SK-N-SH (cell line): ENCODE data around the gene STAMBP. TPM values are rescaled to one million over a fixed set of nuclear protein-coding genes. Genes with fewer than 3 reads are reported as not detected.

Experiments
- CTCF ChIA-PET: fragments of 300-600, 350-600 bp; formaldehyde crosslinking; extraction: SDS; loops from one replicate; lab custom pipeline; 2021; lab: Yijun Ruan, JAX
- POLR2A ChIA-PET: fragments of 350-600 bp; sonication (Branson Sonifier 250); formaldehyde crosslinking; extraction: SDS; loops from one replicate; lab custom pipeline; 2020; ENCODE audit warnings: antibody characterized with exemption, inconsistent platforms; lab: Yijun Ruan, JAX
- DNase-seq: peaks from one replicate; pipeline ENCODE4 v3.0.0; 2012
- H2AFZ ChIP-seq: fragments of 200-600 bp; sonication (generic); 2 replicates; pipeline ENCODE4 v1.8.1; 2016; ENCODE audit warnings: antibody characterized with exemption, mild to moderate bottlenecking, low read depth
- H3F3A ChIP-seq: fragments of 200-600 bp; sonication (generic); replicated peaks from 2 replicates; pipeline ENCODE3; 2016; ENCODE audit warnings: antibody characterized with exemption, mild to moderate bottlenecking; ENCODE audit not compliant: insufficient read depth
- H3K27ac ChIP-seq, 2 experiments: fragments of 200-500 bp in 1 of 2; fragments of 200-600 bp in 1 of 2; sonication (Bioruptor generic) in 1 of 2; sonication (generic), shearing (Covaris generic) in 1 of 2; 2 replicates each; pipeline versions ENCODE4 v1.5.1 to v1.6.1; 2014 to 2016; ENCODE audit warnings: low read depth in 2 of 2, inconsistent platforms in 1 of 2, low read length in 1 of 2, mild to moderate bottlenecking in 1 of 2, mixed read lengths in 1 of 2
- H3K27me3 ChIP-seq: fragments of 200-600 bp; sonication (generic), shearing (Covaris generic); 2 replicates; pipeline ENCODE4 v1.6.1; 2016; ENCODE audit warnings: mixed run types; ENCODE audit not compliant: insufficient read depth
- H3K36me3 ChIP-seq, 2 experiments: fragments of 200-500 bp in 1 of 2; fragments of 200-600 bp in 1 of 2; sonication (Bioruptor generic) in 1 of 2; sonication (generic) in 1 of 2; replicated peaks in 1 of 2; 2 replicates each; pipeline versions ENCODE3 to v1.5.1; 2014 to 2016; ENCODE audit warnings: low read length in 1 of 2, mild to moderate bottlenecking in 1 of 2; ENCODE audit not compliant: insufficient read depth in 2 of 2, control insufficient read depth in 1 of 2
- H3K4me1 ChIP-seq, 2 experiments: fragments of 200-500 bp in 1 of 2; fragments of 200-600 bp in 1 of 2; sonication (Bioruptor generic) in 1 of 2; sonication (generic), shearing (Covaris generic) in 1 of 2; 2 replicates each; pipeline versions ENCODE4 v1.5.1 to v1.6.1; 2014 to 2016; ENCODE audit warnings: low read depth in 1 of 2, low read length in 1 of 2, mixed run types in 1 of 2; ENCODE audit not compliant: insufficient read depth in 2 of 2, control insufficient read depth in 1 of 2
- H3K4me2 ChIP-seq: fragments of 200-600 bp; sonication (generic), shearing (Covaris generic); 2 replicates; pipeline ENCODE4 v1.6.1; 2017; ENCODE audit warnings: mixed run types
- H3K4me3 ChIP-seq, 2 experiments: fragments of 200-500 bp in 1 of 2; fragments of 200-600 bp in 1 of 2; sonication (Bioruptor generic) in 1 of 2; sonication (generic), shearing (Covaris generic) in 1 of 2; 2 replicates each; pipeline versions ENCODE4 v1.5.1 to v1.8.1; 2014 to 2016; ENCODE audit warnings: low read depth in 2 of 2, inconsistent platforms in 1 of 2, low read length in 1 of 2, mild to moderate bottlenecking in 1 of 2, mixed read lengths in 1 of 2, moderate library complexity in 1 of 2
- H3K79me2 ChIP-seq: fragments of 200-600 bp; sonication (generic); 2 replicates; pipeline ENCODE4 v1.8.1; 2017; ENCODE audit warnings: mild to moderate bottlenecking; ENCODE audit not compliant: insufficient read depth
- H3K9ac ChIP-seq: fragments of 200-600 bp; sonication (generic); 2 replicates; pipeline ENCODE4 v1.6.1; 2017; ENCODE audit warnings: mixed run types
- H3K9me2 ChIP-seq: fragments of 200-600 bp; sonication (generic); 2 replicates; pipeline ENCODE4 v1.6.1; 2017; ENCODE audit warnings: mixed run types
- H3K9me3 ChIP-seq: fragments of 200-600 bp; sonication (generic); 2 replicates; pipeline ENCODE4 v1.6.1; 2017; ENCODE audit warnings: mixed run types, mild to moderate bottlenecking, moderate library complexity
- H4K20me1 ChIP-seq: fragments of 200-600 bp; sonication (generic); 2 replicates; pipeline ENCODE4 v1.6.1; 2017; ENCODE audit warnings: mild to moderate bottlenecking, mixed run types; ENCODE audit not compliant: insufficient read depth
- CTCF ChIP-seq: fragments of 200-600 bp; sonication (generic); IDR thresholded peaks from 2 replicates; pipeline ENCODE4 v1.6.1; 2017; ENCODE audit warnings: antibody characterized with exemption, mild to moderate bottlenecking, moderate library complexity
- ELF1 ChIP-seq: IDR thresholded peaks from 2 replicates; pipeline ENCODE4 v1.4.0; 2012
- EP300 ChIP-seq, 2 experiments: IDR thresholded peaks; 2 replicates each; pipeline versions ENCODE4 v1.4.0 to v1.6.1; 2012; ENCODE audit warnings: borderline replicate concordance in 1 of 2, low read depth in 1 of 2, low read length in 1 of 2
- FOSL2 ChIP-seq: IDR thresholded peaks from 2 replicates; pipeline ENCODE4 v1.4.0; 2012; ENCODE audit warnings: low read depth, mild to moderate bottlenecking, moderate library complexity, borderline replicate concordance
- FOXJ3 ChIP-seq: sonication (generic); formaldehyde crosslinking; IDR thresholded peaks from 2 replicates; pipeline ENCODE4 v1.5.1; 2020; ENCODE audit warnings: mild to moderate bottlenecking, missing genetic modification reagents
- FOXM1 ChIP-seq: IDR thresholded peaks from 2 replicates; pipeline ENCODE4 v1.4.0; 2012; ENCODE audit warnings: low read depth, mild to moderate bottlenecking
- GATA2 ChIP-seq: sonication (generic); formaldehyde crosslinking; IDR thresholded peaks from 2 replicates; pipeline ENCODE4 v1.5.0; 2020; ENCODE audit warnings: mild to moderate bottlenecking, missing genetic modification reagents
- JUND ChIP-seq: IDR thresholded peaks from 2 replicates; pipeline ENCODE4 v1.4.0; 2012
- MAX ChIP-seq: IDR thresholded peaks from 2 replicates; pipeline ENCODE4 v1.4.0; 2012; ENCODE audit warnings: low read depth
- MXI1 ChIP-seq: IDR thresholded peaks from 2 replicates; pipeline ENCODE4 v1.6.1; 2012; ENCODE audit warnings: mild to moderate bottlenecking, low read depth, low read length, improper control_type of control experiment
- PBX3 ChIP-seq: IDR thresholded peaks from 2 replicates; pipeline ENCODE4; 2012
- POLR2AphosphoS5 ChIP-seq: IDR thresholded peaks from 2 replicates; pipeline ENCODE4 v1.6.1; 2012; ENCODE audit warnings: low read depth, low read length
- RAD21 ChIP-seq: IDR thresholded peaks from 2 replicates; pipeline ENCODE4 v1.6.1; 2012; ENCODE audit warnings: mild to moderate bottlenecking, low read length
- RCOR1 ChIP-seq: fragments of 150-350 bp; IDR thresholded peaks from 2 replicates; pipeline ENCODE4 v1.6.1; 2017; ENCODE audit warnings: antibody characterized with exemption, low read length
- RXRA ChIP-seq: IDR thresholded peaks from 2 replicates; pipeline ENCODE4 v1.4.0; 2012; ENCODE audit warnings: low read depth, mild to moderate bottlenecking, borderline replicate concordance
- SMC3 ChIP-seq: IDR thresholded peaks from 2 replicates; pipeline ENCODE4 v1.6.1; 2012; ENCODE audit warnings: low read depth, low read length, improper control_type of control experiment
- TAF1 ChIP-seq: IDR thresholded peaks from 2 replicates; pipeline ENCODE4 v1.6.1; 2012; ENCODE audit warnings: low read depth, mild to moderate bottlenecking, low read length, moderate library complexity, borderline replicate concordance
- TCF12 ChIP-seq: IDR thresholded peaks from 2 replicates; pipeline ENCODE4 v1.4.0; 2012
- USF2 ChIP-seq: fragments of 150-350 bp; IDR thresholded peaks from 2 replicates; pipeline ENCODE4 v1.6.1; 2017; ENCODE audit warnings: antibody characterized with exemption, low read length, low read depth, borderline replicate concordance
- ZBTB33 ChIP-seq: IDR thresholded peaks from 2 replicates; pipeline ENCODE4 v1.4.0; 2012; ENCODE audit warnings: low read depth, borderline replicate concordance
- WGBS: methylation state at CpG from one replicate; pipeline ENCODE4 v1.1.6; 2017; ENCODE audit warnings: low lambda C conversion rate; 5-methylcytosine and 5-hydroxymethylcytosine counted together
- polyA plus RNA-seq, 3 experiments: library from polyadenylated mRNA; depleted of rRNA; stranded (reverse); fragments of >200 nt; gene quantifications; 2 replicates each; pipeline ENCODE4 v1.2.3, GENCODE V29; 2012

Gene STAMBP
- polyA plus RNA-seq, 1 of the 3 experiments (the other 2 are of a cell fraction), result 42.2 TPM

- no peak for TF ChIP-seq PBX3
- no peak for TF ChIP-seq EP300 (IDR thresholded peaks at IDR 0.05; ENCODE audit: borderline replicate concordance in 1 of 2, low read depth in 1 of 2, low read length in 1 of 2)
- no peak for TF ChIP-seq CTCF
- TF ChIP-seq FOXJ3, result no peak
- TF ChIP-seq TCF12, result no peak
- TF ChIP-seq, all 33 proteins: peak for 0
Observed at GRCh38 chr2:73921581-73921980, 92.8 kb downstream of the STAMBP start (continued).

GRCh38 chr2:73922681-73923080 is 93.9 kb downstream of the STAMBP start:
- Histone ChIP-seq H2AFZ (no peak overlapping the region), H3K4me3 (no peak overlapping the region), H4K20me1 (no peaks in the 10 kb centered on the region), H3K9ac (no peak overlapping the region), H3K9me3 (no peaks in the 10 kb centered on the region), H3K9me2 (no peaks in the 10 kb centered on the region), H3K4me1 (peaks cover under 1 to 9% of the 10 kb centered on the region in 2 experiments; a peak in 2 of 4 replicates), H3K27me3 (no peaks in the 10 kb centered on the region; the same call in 1 of the 2 replicates), H3K27ac (no peak overlapping the region), H3K36me3 (peaks cover 0 to 1% of the 10 kb centered on the region in 2 experiments), H3K4me2 (no peak overlapping the region), H3K79me2 (peaks cover 9% of the 10 kb centered on the region), H3F3A (no peaks in the 10 kb centered on the region)
- DNase-seq, result no peak
- WGBS, result 30% methylated on average over 5 of the region's 5 CpGs
- ChIA-PET CTCF (no interaction called here), POLR2A (no interaction called here)
- TF ChIP-seq GATA2 (CRISPR knock-in tag), result no peak
- no peak for TF ChIP-seq MXI1
- no peak for TF ChIP-seq PBX3
- TF ChIP-seq ZBTB33, result no peak
- TF ChIP-seq POLR2AphosphoS5, result no peak
- no peak for TF ChIP-seq TAF1
- no peak for TF ChIP-seq MAX
- TF ChIP-seq FOXJ3, result no peak
- no peak for TF ChIP-seq FOSL2
- no peak for TF ChIP-seq JUND
- no peak for TF ChIP-seq RAD21
- no peak for TF ChIP-seq USF2
- no peak for TF ChIP-seq FOXM1
- TF ChIP-seq RXRA, result no peak
- no peak for TF ChIP-seq RCOR1
- TF ChIP-seq ELF1, result no peak
- TF ChIP-seq SMC3, result no peak
